ENCODE data around the gene ADM5.

GRCh38 chr19:49676136-49676783, 13.1 kb upstream of the ADM5 start:
- TF ChIP-seq CTCF (IDR thresholded peaks at IDR 0.05; ENCODE audit: poor library complexity) (no peak), EZH2 (IDR thresholded peaks at IDR 0.05; ENCODE audit: borderline replicate concordance) (no peak)

All from hepatocyte (in vitro differentiated cells).